ENCODE results near the gene ZNF594.

GRCh38 chr17:5179003-5179402, 12.7 kb downstream of the ZNF594 start:
- TF ChIP-seq CAMTA2 (CRISPR knock-in tag; IDR thresholded peaks at IDR 0.05; ENCODE audit: borderline replicate concordance) (no peak), CEBPG (CRISPR knock-in tag; IDR thresholded peaks at IDR 0.05) (no peak), MIER2 (CRISPR knock-in tag; IDR thresholded peaks at IDR 0.05) (no peak), POLR2AphosphoS5 (IDR thresholded peaks at IDR 0.05; ENCODE audit: low read depth, low read length) (no peak), TAF15 (IDR thresholded peaks at IDR 0.05; ENCODE audit: low read depth, low read length, poor library complexity, severe bottlenecking) (no peak), MED13 (CRISPR knock-in tag; IDR thresholded peaks at IDR 0.05) (no peak), DMAP1 (CRISPR knock-in tag; IDR thresholded peaks at IDR 0.05) (no peak), KAT2B (IDR thresholded peaks at IDR 0.05; ENCODE audit: borderline replicate concordance, low read depth, low read length) (no peak), PAXIP1 (CRISPR knock-in tag; conservative IDR thresholded peaks at IDR 0.05) (no peak), PBX3 (CRISPR knock-in tag; IDR thresholded peaks at IDR 0.05; ENCODE audit: borderline replicate concordance) (no peak)
- TF ChIP-seq, protein P1, sequence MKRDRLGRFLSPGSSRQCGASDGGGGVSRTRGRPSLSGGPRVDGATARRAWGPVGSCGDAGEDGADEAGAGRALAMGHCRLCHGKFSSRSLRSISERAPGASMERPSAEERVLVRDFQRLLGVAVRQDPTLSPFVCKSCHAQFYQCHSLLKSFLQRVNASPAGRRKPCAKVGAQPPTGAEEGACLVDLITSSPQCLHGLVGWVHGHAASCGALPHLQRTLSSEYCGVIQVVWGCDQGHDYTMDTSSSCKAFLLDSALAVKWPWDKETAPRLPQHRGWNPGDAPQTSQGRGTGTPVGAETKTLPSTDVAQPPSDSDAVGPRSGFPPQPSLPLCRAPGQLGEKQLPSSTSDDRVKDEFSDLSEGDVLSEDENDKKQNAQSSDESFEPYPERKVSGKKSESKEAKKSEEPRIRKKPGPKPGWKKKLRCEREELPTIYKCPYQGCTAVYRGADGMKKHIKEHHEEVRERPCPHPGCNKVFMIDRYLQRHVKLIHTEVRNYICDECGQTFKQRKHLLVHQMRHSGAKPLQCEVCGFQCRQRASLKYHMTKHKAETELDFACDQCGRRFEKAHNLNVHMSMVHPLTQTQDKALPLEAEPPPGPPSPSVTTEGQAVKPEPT (CRISPR knock-in tag; IDR thresholded peaks at IDR 0.05; ENCODE audit: low read depth), result no peak
